HCT116 (cell line): ENCODE data around the gene NCDN. TPM values are rescaled to one million over a fixed set of nuclear protein-coding genes. Genes with fewer than 3 reads are reported as not detected.
A peak's percentile ranks its signal among the peaks of the same experiment; 100 is the strongest.

ENCODE experiments used
- ATAC-seq: fragments of 200-7000 bp; cut with Tn5 transposase; 2 replicates; pipeline ENCODE4 v1.9.1; 2020; ENCODE audit warnings: mild to moderate bottlenecking, moderate library complexity
- BruUV-seq: library from RNA; stranded (reverse); fragments of 400-500 nt; replicated peaks from 2 replicates; lab custom pipeline; 2021; lab: Mats Ljungman, UMichigan
- CTCF ChIA-PET: fragments of 300-600 bp; sonication (Branson Sonifier 250); formaldehyde crosslinking; loops from one replicate; lab custom pipeline; 2021; ENCODE audit warnings: antibody characterized with exemption; lab: Charles Lee
- POLR2A ChIA-PET: fragments of 300-600, 350-600 bp; sonication (Branson Sonifier 250); formaldehyde crosslinking; loops from one replicate; lab custom pipeline; 2021; ENCODE audit warnings: antibody characterized with exemption; lab: Charles Lee
- RAD21 ChIA-PET, 2 experiments: fragments of 300-600 bp; sonication (Branson Sonifier 250); formaldehyde crosslinking; loops; one replicate each; lab custom pipeline; 2023; ENCODE audit warnings: low total read pairs in 2 of 2; ENCODE audit not compliant: uncharacterized antibody in 2 of 2, unreplicated experiment in 2 of 2, low non-redundant PET in 1 of 2; lab: Charles Lee
- DNase-seq: peaks from one replicate; pipeline ENCODE4 v3.0.0-alpha.2; 2010; ENCODE audit warnings: low read depth, low spot score
- H2AFZ ChIP-seq: fragments of 200-600 bp; shearing (Covaris generic), sonication (generic); 2 replicates; pipeline ENCODE4 v1.6.1; 2017; ENCODE audit warnings: low read depth, mixed run types, mixed read lengths, antibody characterized with exemption, low read length; ENCODE audit not compliant: poor library complexity, severe bottlenecking
- H3K27ac ChIP-seq: 2 replicates; pipeline ENCODE4 v1.5.1; 2012; ENCODE audit warnings: low read depth, low read length
- H3K27me3 ChIP-seq: fragments of 200-600 bp; sonication (generic); 2 replicates; pipeline ENCODE4 v1.6.1; 2016; ENCODE audit warnings: mixed run types, low read length, mixed read lengths; ENCODE audit not compliant: insufficient read depth
- H3K36me3 ChIP-seq, 2 experiments: fragments of 200-500 bp in 1 of 2; fragments of 200-600 bp in 1 of 2; sonication (Bioruptor generic) in 1 of 2; sonication (generic) in 1 of 2; 2 replicates each; pipeline versions ENCODE4 v1.5.1 to v1.6.1; 2014 to 2016; ENCODE audit warnings: low read length in 2 of 2, inconsistent platforms in 1 of 2, mixed read lengths in 1 of 2, mixed run types in 1 of 2; ENCODE audit not compliant: insufficient read depth in 2 of 2, control insufficient read depth in 1 of 2
- H3K4me1 ChIP-seq, 2 experiments: fragments of 200-600 bp in 1 of 2; sonication (generic) in 1 of 2; 2 replicates each; pipeline versions ENCODE4 v1.5.1 to v1.6.1; 2012 to 2017; ENCODE audit warnings: low read length in 2 of 2, inconsistent platforms in 1 of 2, mild to moderate bottlenecking in 1 of 2, mixed read lengths in 1 of 2, mixed run types in 1 of 2, moderate library complexity in 1 of 2; ENCODE audit not compliant: insufficient read depth in 2 of 2, control insufficient read depth in 1 of 2
- H3K4me2 ChIP-seq: fragments of 200-600 bp; sonication (generic); 2 replicates; pipeline ENCODE4 v1.6.1; 2017; ENCODE audit warnings: mixed run types, low read length, mixed read lengths
- H3K4me3 ChIP-seq, 2 experiments: fragments of 200-600 bp in 1 of 2; sonication (generic) in 1 of 2; replicated peaks in 1 of 2; 2 replicates each; pipeline ENCODE4 v1.5.1; 2011 to 2016; ENCODE audit warnings: low read length in 2 of 2, control low read depth in 1 of 2, low read depth in 1 of 2, mild to moderate bottlenecking in 1 of 2, mixed read lengths in 1 of 2, mixed run types in 1 of 2
- H3K79me2 ChIP-seq: fragments of 200-600 bp; sonication (generic); 2 replicates; pipeline ENCODE4 v1.6.1; 2017; ENCODE audit warnings: mild to moderate bottlenecking, mixed run types, low read length, moderate library complexity, mixed read lengths; ENCODE audit not compliant: insufficient read depth
- H3K9ac ChIP-seq: fragments of 200-600 bp; sonication (generic); 2 replicates; pipeline ENCODE4 v1.6.1; 2016; ENCODE audit warnings: low read length, mixed read lengths
- H3K9me2 ChIP-seq: fragments of 200-600 bp; sonication (generic), shearing (Covaris generic); 2 replicates; pipeline ENCODE4 v1.6.1; 2017; ENCODE audit warnings: mixed run types, mild to moderate bottlenecking, moderate library complexity; ENCODE audit not compliant: insufficient read depth
- H3K9me3 ChIP-seq, 2 experiments: fragments of 200-500 bp in 1 of 2; fragments of 200-600 bp in 1 of 2; sonication (Bioruptor generic) in 1 of 2; sonication (generic) in 1 of 2; 2 replicates each; pipeline ENCODE4 v1.6.1; 2014 to 2017; ENCODE audit warnings: low read length in 2 of 2, mixed read lengths in 2 of 2, inconsistent platforms in 1 of 2, low read depth in 1 of 2, mild to moderate bottlenecking in 1 of 2, mixed run types in 1 of 2, moderate library complexity in 1 of 2; ENCODE audit not compliant: control insufficient read depth in 1 of 2, insufficient read depth in 1 of 2
- H4K20me1 ChIP-seq: fragments of 200-600 bp; sonication (generic), shearing (Covaris generic); 2 replicates; pipeline ENCODE4 v1.6.1; 2017; ENCODE audit warnings: mixed run types, mild to moderate bottlenecking, moderate library complexity; ENCODE audit not compliant: insufficient read depth
- CBX3 ChIP-seq: IDR thresholded peaks from 2 replicates; pipeline ENCODE4 v1.6.1; 2012; ENCODE audit warnings: low read depth
- EGR1 ChIP-seq: IDR thresholded peaks from 2 replicates; pipeline ENCODE4 v1.6.1; 2012; ENCODE audit warnings: low read depth
- EZH2 ChIP-seq: fragments of 200-600 bp; sonication (generic); IDR thresholded peaks from 2 replicates; pipeline ENCODE4 v1.6.1; 2017; ENCODE audit warnings: antibody characterized with exemption, mixed run types
- RAD21 ChIP-seq: IDR thresholded peaks from 2 replicates; pipeline ENCODE4 v1.6.1; 2012; ENCODE audit warnings: low read depth, mild to moderate bottlenecking
- REST ChIP-seq: IDR thresholded peaks from 2 replicates; pipeline ENCODE4 v1.6.1; 2012; ENCODE audit warnings: low read depth
- TCF7L2 ChIP-seq: IDR thresholded peaks from 2 replicates; pipeline ENCODE4 v1.7.0; 2011; ENCODE audit warnings: borderline replicate concordance, inconsistent platforms; ENCODE audit not compliant: insufficient read depth, insufficient read length; ENCODE audit errors: extremely low read depth
- YY1 ChIP-seq: IDR thresholded peaks from 2 replicates; pipeline ENCODE4 v1.6.1; 2011; ENCODE audit warnings: low read length, low read depth, moderate library complexity, mild to moderate bottlenecking; ENCODE audit not compliant: insufficient replicate concordance; ENCODE audit errors: extremely low read depth
- intact Hi-C: fragments of 100-400 bp; cut with micrococcal nuclease; formaldehyde crosslinking; loops from 2 replicates; pipeline ENCODE4 v1.10.0; 2022
- total RNA-seq: library from RNA; stranded (reverse); gene quantifications from one replicate; pipeline ENCODE4 v1.2.1, GENCODE V29; 2021; ENCODE audit not compliant: unreplicated experiment
- TF ChIP-seq, protein P1 (sequence below): IDR thresholded peaks from 2 replicates; pipeline ENCODE4 v1.6.1; 2012

NCDN gene
- total RNA-seq, 1 experiment from 2014 or later, result 24.5 TPM

DNA sequence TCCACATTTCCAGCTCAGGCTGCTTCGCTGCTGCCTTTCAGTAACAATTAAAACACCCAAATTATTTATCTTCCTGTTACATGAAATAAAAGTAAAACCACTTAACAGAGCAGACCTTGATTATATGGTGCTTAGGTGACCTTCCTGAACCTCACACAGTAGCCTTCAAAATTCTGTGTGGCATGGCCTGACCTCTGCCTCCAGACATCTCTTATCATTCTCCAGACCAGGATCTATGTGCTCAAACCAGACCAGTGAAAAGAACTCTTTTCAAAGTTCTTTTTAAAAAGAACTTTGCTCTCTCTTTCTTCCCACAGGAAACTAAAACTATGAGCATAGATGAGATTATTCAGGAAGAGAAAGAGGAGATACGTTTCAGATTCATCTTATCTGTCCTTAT, 38.2 kb upstream of the NCDN start (continued):
- TF ChIP-seq, protein P1, sequence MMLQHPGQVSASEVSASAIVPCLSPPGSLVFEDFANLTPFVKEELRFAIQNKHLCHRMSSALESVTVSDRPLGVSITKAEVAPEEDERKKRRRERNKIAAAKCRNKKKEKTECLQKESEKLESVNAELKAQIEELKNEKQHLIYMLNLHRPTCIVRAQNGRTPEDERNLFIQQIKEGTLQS, result no peak
- TF ChIP-seq REST, result no peak
- no peak for TF ChIP-seq YY1
- TF ChIP-seq EGR1, result no peak
- TF ChIP-seq TCF7L2, result no peak
- TF ChIP-seq RAD21, result no peak

- Histone ChIP-seq H3K4me2 (peak overlapping the region; percentile 6; the same call in 1 of the 2 replicates), H3K9me3 (0 out of 4 replicates have a peak, but pooled peaks cover 0 to 6% of the 10 kb centered on the region in 2 experiments), H2AFZ (no peak overlapping the region), H3K4me1 (peaks cover 8 to 14% of the 10 kb centered on the region in 2 experiments; a peak in 2 of 4 replicates)
- intact Hi-C loops, result no loop called here
- no peak for TF ChIP-seq EZH2
- TF ChIP-seq CBX3, result 0 out of 2 replicates have a peak, but pooled peaks have one; percentile 21
- TF ChIP-seq, all 23 proteins: peak for 1
- Histone ChIP-seq H4K20me1 (no peaks in the 10 kb centered on the region), H3K9ac (no peak overlapping the region), H3K27me3 (no peaks in the 10 kb centered on the region), H3K4me3 (no peak overlapping the region), H3K9me2 (no peaks in the 10 kb centered on the region), H3K36me3 (no peaks in the 10 kb centered on the region), H3K27ac (no peak overlapping the region), H3K79me2 (no peaks in the 10 kb centered on the region)
- ATAC-seq, result no peak
- ChIA-PET CTCF (no interaction called here), POLR2A (no interaction called here), RAD21 (no interaction called here)
- no TSS peak for BruUV-seq
- DNase-seq, result no peak
Measured at GRCh38 chr1:35524106-35524505, 33.5 kb upstream of the NCDN start.
